ENCODE data around the gene ZWINT. TPM values are rescaled to one million over a fixed set of nuclear protein-coding genes. Genes with fewer than 3 reads are reported as not detected.

ZWINT gene
- total and polyA plus RNA-seq, 2 donors from 2014 or later, result 4.9 to 5.0 TPM

DNA sequence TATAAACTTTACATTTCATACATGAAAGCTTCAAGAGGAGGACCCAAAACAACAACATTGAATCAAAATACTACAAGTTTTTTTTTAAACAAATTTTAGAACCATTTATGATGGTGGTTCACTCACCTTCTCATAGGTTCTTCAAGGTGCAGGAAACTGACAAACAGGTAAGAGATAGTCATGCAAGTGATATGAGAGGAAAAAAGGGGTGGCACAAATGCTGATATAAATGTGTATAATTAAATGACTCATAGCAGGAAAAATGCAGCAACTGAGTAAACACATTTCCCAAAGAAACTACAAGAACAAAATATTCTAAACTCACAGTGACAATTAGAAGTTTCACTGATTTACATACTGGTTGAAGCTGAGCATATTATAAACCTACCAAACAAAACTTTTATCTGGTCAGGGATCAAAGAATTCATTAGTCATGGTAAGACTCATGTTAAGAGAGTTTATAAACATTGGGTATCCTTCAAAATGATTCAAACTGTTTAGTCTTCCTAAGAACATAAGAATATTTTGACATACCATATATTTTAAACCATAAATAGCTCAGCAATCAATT, 14.1 kb downstream of the ZWINT start:
- H3K9me3 ChIP-seq (ENCODE audit: control insufficient read depth in 2 of 3, insufficient read depth in 1 of 3, low read length in 3 of 3), result no peaks in the 10 kb centered on the region
- DNase-seq, result no peak
- H3K27me3 ChIP-seq (ENCODE audit: control insufficient read depth, insufficient read depth, low read length), result no peaks in the 10 kb centered on the region
- no peak overlapping the region for H3K9ac ChIP-seq (ENCODE audit: low read length in 3 of 3)
- no peak for FAIRE-seq
- no peak overlapping the region for H3K4me3 ChIP-seq (ENCODE audit: low read length in 3 of 3)
- H3K4me1 ChIP-seq (ENCODE audit: control insufficient read depth in 2 of 3, insufficient read depth in 2 of 3, low read depth in 1 of 3, low read length in 3 of 3), result no peaks in the 10 kb centered on the region
- H3K36me3 ChIP-seq (ENCODE audit: control insufficient read depth in 2 of 3, insufficient read depth in 3 of 3, low read length in 3 of 3), result no peaks in the 10 kb centered on the region
- TF ChIP-seq CTCF (IDR thresholded peaks at IDR 0.05; ENCODE audit: borderline replicate concordance, extremely low read depth, insufficient read depth), result no peak
- H3K27ac ChIP-seq (ENCODE audit: low read depth in 2 of 2, low read length in 2 of 2), result no peak overlapping the region
- intact Hi-C loops (cut with DNase I), result no loop called here

GRCh38 chr10:56341612-56342011, 19.4 kb downstream of the ZWINT start:
- no peak for FAIRE-seq
- no peak for TF ChIP-seq CTCF (IDR thresholded peaks at IDR 0.05; ENCODE audit: borderline replicate concordance, extremely low read depth, insufficient read depth)
- Histone ChIP-seq H3K9me3 (ENCODE audit: control insufficient read depth in 2 of 3, insufficient read depth in 1 of 3, low read length in 3 of 3) (peaks cover 0 to 9% (median 0%) of the 10 kb centered on the region in 3 donors), H3K27me3 (ENCODE audit: control insufficient read depth, insufficient read depth, low read length) (no peaks in the 10 kb centered on the region), H3K4me1 (ENCODE audit: control insufficient read depth in 2 of 3, insufficient read depth in 2 of 3, low read depth in 1 of 3, low read length in 3 of 3) (no peaks in the 10 kb centered on the region), H3K36me3 (ENCODE audit: control insufficient read depth in 2 of 3, insufficient read depth in 3 of 3, low read length in 3 of 3) (no peaks in the 10 kb centered on the region), H3K4me3 (ENCODE audit: low read length in 3 of 3) (no peak overlapping the region), H3K9ac (ENCODE audit: low read length in 3 of 3) (no peak overlapping the region), H3K27ac (ENCODE audit: low read depth in 2 of 2, low read length in 2 of 2) (no peak overlapping the region)
- no peak for DNase-seq
- intact Hi-C loops (cut with DNase I), result no loop called here

GRCh38 chr10:56329961-56330360, 31.1 kb downstream of the ZWINT start:
- H3K9me3 ChIP-seq (ENCODE audit: control insufficient read depth in 2 of 3, insufficient read depth in 1 of 3, low read length in 3 of 3), result no peaks in the 10 kb centered on the region

More at GRCh38 chr10:56329961-56330360, 31.1 kb downstream of the ZWINT start:
- H3K27ac ChIP-seq (ENCODE audit: low read depth in 2 of 2, low read length in 2 of 2), result no peak overlapping the region
- H3K27me3 ChIP-seq (ENCODE audit: control insufficient read depth, insufficient read depth, low read length), result no peaks in the 10 kb centered on the region
- no peak overlapping the region for H3K4me3 ChIP-seq (ENCODE audit: low read length in 3 of 3)
- no peak for TF ChIP-seq CTCF (IDR thresholded peaks at IDR 0.05; ENCODE audit: borderline replicate concordance, extremely low read depth, insufficient read depth)
- no peak for DNase-seq
- H3K9ac ChIP-seq (ENCODE audit: low read length in 3 of 3), result no peak overlapping the region
- no peak for FAIRE-seq
- intact Hi-C loops (cut with DNase I), result no loop called here
- no peaks in the 10 kb centered on the region for H3K36me3 ChIP-seq (ENCODE audit: control insufficient read depth in 2 of 3, insufficient read depth in 3 of 3, low read length in 3 of 3)
- no peaks in the 10 kb centered on the region for H3K4me1 ChIP-seq (ENCODE audit: control insufficient read depth in 2 of 3, insufficient read depth in 2 of 3, low read depth in 1 of 3, low read length in 3 of 3)

All from kidney (tissue), 14 donors.